Subcutaneous abdominal adipose tissue (tissue), 5 donors: ENCODE data around the gene RTRAF.

Experiments used
- H3K27ac ChIP-seq: one replicate; pipeline ENCODE4 v1.7.0; 2013; ENCODE audit warnings: low read depth, mild to moderate bottlenecking, inconsistent platforms, low read length, moderate library complexity
- H3K27me3 ChIP-seq, 5 donors: one replicate each; pipeline ENCODE4 v1.7.0; 2013; ENCODE audit warnings: low read length in 5 of 5, inconsistent platforms in 1 of 5; ENCODE audit not compliant: control insufficient read depth in 5 of 5, insufficient read depth in 4 of 5
- H3K36me3 ChIP-seq, 5 donors: one replicate each; pipeline ENCODE4 v1.7.0; 2013; ENCODE audit warnings: low read length in 5 of 5; ENCODE audit not compliant: control insufficient read depth in 5 of 5, insufficient read depth in 5 of 5
- H3K4me1 ChIP-seq, 5 donors: one replicate each; pipeline ENCODE4 v1.7.0; 2013; ENCODE audit warnings: low read length in 5 of 5, mild to moderate bottlenecking in 3 of 5, moderate library complexity in 1 of 5; ENCODE audit not compliant: control insufficient read depth in 5 of 5, insufficient read depth in 5 of 5
- H3K4me3 ChIP-seq, 5 donors: one replicate each; pipeline ENCODE4 v1.7.0; 2013; ENCODE audit warnings: low read length in 5 of 5, low read depth in 1 of 5
- H3K9ac ChIP-seq, 5 donors: one replicate each; pipeline ENCODE4 v1.7.0; 2013; ENCODE audit warnings: low read length in 5 of 5, mild to moderate bottlenecking in 4 of 5, moderate library complexity in 3 of 5
- H3K9me3 ChIP-seq, 5 donors: one replicate each; pipeline ENCODE4 v1.7.0; 2013; ENCODE audit warnings: low read length in 5 of 5; ENCODE audit not compliant: control insufficient read depth in 5 of 5
- donor health status: healthy.
- donor health status: healthy.
- donor health status: healthy.
- donor health status: healthy.
- donor health status: healthy.

The RTRAF gene

DNA sequence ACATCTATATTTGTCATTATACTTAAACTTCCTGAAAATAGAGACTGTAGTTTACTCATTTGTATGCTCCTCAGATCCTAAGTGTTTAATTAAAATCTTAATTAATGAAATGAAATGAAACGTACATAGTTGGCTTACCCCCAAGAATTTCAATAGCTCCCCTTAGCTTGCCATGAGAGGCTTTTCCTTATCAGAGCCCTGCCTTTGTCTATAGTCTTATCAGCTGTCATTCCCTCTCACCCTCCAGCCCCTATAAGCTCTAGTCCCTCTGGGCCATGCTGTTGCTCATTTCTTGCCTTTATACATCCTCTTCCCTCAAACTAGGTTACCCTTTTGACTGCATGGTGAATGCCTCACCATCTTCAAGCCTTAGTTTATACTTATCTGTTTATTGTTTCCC is 1.1 kb upstream of the RTRAF start:
- Histone ChIP-seq H3K9ac (peak overlapping the region in 1 of 5 donors; percentile 96), H3K27ac (no peak overlapping the region), H3K36me3 (peaks cover 5 to 13% (median 8%) of the 10 kb centered on the region in 5 donors), H3K9me3 (no peaks in the 10 kb centered on the region), H3K4me3 (no peak overlapping the region), H3K27me3 (no peaks in the 10 kb centered on the region), H3K4me1 (peaks cover 0 to 16% (median 15%) of the 10 kb centered on the region in 5 donors)

DNA sequence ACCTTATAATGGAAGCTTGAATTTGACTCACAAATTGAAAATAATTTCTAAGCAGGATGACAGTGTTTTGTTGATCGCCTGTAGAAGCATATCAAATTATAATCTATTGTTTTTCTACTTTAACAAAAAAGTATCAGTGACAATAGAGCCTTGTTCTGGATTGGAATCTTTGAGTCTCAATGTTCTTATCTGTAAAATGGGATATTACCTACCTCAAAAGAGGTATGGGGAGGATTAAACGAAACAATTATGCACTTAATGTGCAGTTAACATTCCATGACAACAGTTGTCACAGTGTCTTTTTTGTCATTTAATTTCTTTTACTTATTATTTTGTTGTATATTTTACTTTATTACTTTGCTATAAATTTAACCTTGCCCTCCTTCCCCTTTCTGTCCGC is 1.1 kb downstream of the RTRAF start:
- Histone ChIP-seq H3K4me1 (peaks cover 0 to 21% (median 15%) of the 10 kb centered on the region in 5 donors), H3K4me3 (peak overlapping the region; percentile 75 to 95 (median 84)), H3K27ac (peak overlapping the region; percentile 47), H3K36me3 (peaks cover 13 to 27% (median 26%) of the 10 kb centered on the region in 5 donors), H3K9ac (peak overlapping the region in 4 of 5 donors; percentile 69 to 96 (median 84)), H3K9me3 (no peaks in the 10 kb centered on the region), H3K27me3 (no peaks in the 10 kb centered on the region)

DNA sequence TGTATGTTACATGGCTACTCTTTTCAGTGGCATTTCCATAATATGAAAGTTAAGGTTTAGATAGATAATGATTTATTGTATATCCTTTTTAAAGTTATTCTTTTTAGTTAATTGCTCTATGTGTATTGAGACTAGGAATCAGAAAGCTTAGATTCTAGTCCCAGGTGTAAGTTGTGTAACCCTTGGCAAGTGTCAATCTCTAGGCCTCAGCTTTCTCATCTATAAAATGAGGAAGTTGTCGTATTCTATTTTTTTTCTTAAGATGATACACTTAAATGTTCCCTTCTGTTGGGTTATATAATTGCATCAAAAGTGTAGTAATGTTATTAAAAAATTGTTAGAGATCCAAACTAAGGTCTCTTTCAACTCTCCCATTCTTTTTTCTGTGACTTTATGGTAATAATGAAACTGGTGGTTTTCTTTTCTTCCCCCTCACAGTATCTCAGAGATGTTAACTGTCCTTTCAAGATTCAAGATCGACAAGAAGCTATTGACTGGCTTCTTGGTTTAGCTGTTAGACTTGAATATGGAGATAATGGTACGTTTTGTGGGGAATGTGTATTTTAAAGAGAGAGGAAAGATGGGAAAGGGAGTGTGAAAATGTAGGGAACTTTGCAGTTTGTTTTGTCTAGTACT is 4.1 kb downstream of the RTRAF start:
- Histone ChIP-seq H3K27me3 (no peaks in the 10 kb centered on the region), H3K36me3 (peaks cover 14 to 33% (median 27%) of the 10 kb centered on the region in 5 donors), H3K4me3 (no peak overlapping the region), H3K4me1 (peaks cover 0 to 21% (median 15%) of the 10 kb centered on the region in 5 donors), H3K9me3 (no peaks in the 10 kb centered on the region), H3K27ac (no peak overlapping the region), H3K9ac (peak overlapping the region in 1 of 5 donors; percentile 8)

DNA sequence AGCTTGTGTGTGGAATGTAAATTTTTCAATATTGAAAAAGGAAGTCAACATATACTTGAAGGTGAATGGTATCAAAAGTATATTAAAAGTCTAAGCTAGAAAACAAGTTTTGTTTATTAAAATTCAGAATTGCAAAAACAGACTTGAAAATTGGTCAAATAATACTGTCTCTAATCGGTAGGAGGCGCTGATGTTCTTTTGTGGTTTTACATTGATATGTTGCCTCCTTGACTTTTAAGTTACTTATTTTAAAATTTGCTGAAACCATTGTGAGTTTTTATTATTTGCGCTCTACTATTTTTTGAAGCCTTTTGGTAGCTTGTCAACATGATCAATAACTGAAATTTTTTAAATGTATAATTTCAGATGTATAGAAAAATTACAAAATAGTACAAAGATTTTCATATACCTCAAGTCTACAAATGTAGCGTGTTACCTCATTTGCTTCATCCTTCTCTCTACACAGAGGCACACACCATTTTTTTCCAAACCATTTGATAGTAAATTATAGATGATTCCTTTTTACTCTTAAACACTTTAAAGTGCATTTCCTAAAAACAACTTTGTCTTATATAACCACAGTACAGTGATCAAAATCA is 6.9 kb downstream of the RTRAF start:
- peaks cover 22 to 57% (median 32%) of the 10 kb centered on the region in 5 donors for H3K36me3 ChIP-seq
- H3K9me3 ChIP-seq: no peaks in the 10 kb centered on the region
- H3K4me1 ChIP-seq: peaks cover 0 to 6% (median 0%) of the 10 kb centered on the region in 5 donors
- no peak overlapping the region for H3K27ac ChIP-seq
- H3K27me3 ChIP-seq: no peaks in the 10 kb centered on the region
- H3K9ac ChIP-seq: no peak overlapping the region
- H3K4me3 ChIP-seq: no peak overlapping the region

DNA sequence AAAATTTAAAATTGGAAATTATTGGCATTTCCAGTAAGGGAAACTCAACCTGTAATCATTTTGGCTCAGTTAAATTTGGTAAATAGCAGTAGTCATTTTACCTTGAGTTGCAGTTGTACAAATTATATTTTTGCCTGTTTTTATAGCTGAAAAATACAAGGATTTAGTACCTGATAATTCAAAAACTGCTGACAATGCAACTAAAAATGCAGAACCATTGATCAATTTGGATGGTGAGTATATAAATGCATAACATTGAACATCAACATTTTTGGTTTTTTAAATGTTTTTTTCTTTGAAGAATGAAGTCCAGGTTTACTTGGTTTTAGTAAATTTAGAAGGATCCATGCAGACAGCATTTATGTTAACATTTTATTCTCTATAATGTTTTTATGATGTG is 9.0 kb downstream of the RTRAF start:
- peaks cover 34 to 66% (median 43%) of the 10 kb centered on the region in 5 donors for H3K36me3 ChIP-seq
- H3K9ac ChIP-seq: no peak overlapping the region
- no peak overlapping the region for H3K27ac ChIP-seq
- H3K4me1 ChIP-seq: peaks cover 0 to 21% (median 6%) of the 10 kb centered on the region in 5 donors
- H3K9me3 ChIP-seq: no peaks in the 10 kb centered on the region
- no peaks in the 10 kb centered on the region for H3K27me3 ChIP-seq
- no peak overlapping the region for H3K4me3 ChIP-seq

DNA sequence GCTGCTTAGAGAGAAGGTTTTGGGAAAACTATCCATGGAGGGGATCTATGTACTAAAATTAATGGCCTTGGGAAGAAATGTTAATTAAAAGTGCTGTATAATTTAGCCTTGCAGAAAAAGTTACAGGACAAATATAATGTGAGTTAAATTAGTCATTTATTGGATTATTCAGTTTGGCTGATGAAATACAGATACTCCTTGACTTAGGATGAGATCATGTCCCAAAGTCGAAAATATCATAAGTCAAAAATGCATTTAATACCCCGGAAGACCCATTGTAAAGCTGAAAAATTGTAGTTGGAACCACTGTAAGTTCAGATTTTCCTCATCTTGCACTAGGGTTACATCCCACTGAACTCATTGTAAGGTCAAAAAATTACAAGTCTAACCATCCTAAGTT is 9.7 kb downstream of the RTRAF start:
- peaks cover 39 to 69% (median 44%) of the 10 kb centered on the region in 5 donors for H3K36me3 ChIP-seq
- peaks cover 0 to 26% (median 10%) of the 10 kb centered on the region in 5 donors for H3K4me1 ChIP-seq
- H3K9ac ChIP-seq: no peak overlapping the region
- H3K9me3 ChIP-seq: no peaks in the 10 kb centered on the region
- H3K4me3 ChIP-seq: no peak overlapping the region
- H3K27me3 ChIP-seq: no peaks in the 10 kb centered on the region
- no peak overlapping the region for H3K27ac ChIP-seq

DNA sequence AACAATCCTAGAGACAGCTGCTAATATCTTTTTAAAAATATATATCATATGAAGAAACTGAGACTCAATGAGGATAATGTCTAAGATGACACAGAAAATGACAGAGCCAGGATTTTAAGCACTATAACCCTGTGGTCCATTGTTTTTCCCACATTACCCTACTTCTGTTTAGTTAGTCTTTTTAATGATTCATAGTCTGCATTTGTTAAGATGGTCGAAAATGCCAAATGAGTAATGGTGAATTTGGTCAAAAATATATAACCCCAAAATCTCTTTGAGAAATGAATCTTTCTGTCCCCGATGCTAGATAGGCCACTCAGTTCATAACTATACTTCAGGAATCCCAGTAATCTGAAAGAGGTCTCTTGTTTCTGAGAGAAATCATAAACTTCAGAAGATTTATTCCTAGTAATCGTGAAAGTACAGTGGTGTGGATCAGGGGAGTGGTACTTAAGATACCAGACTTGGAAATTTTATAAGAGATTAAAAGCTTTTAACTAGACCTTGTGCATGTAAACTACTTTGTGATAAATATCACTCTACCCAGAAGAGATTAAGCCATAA is 10.8 kb downstream of the RTRAF start:
- no peak overlapping the region for H3K27ac ChIP-seq
- H3K4me3 ChIP-seq: no peak overlapping the region
- H3K9me3 ChIP-seq: no peaks in the 10 kb centered on the region
- H3K27me3 ChIP-seq: no peaks in the 10 kb centered on the region
- H3K36me3 ChIP-seq: peaks cover 40 to 69% (median 48%) of the 10 kb centered on the region in 5 donors
- peaks cover 0 to 26% (median 10%) of the 10 kb centered on the region in 5 donors for H3K4me1 ChIP-seq
- no peak overlapping the region for H3K9ac ChIP-seq

DNA sequence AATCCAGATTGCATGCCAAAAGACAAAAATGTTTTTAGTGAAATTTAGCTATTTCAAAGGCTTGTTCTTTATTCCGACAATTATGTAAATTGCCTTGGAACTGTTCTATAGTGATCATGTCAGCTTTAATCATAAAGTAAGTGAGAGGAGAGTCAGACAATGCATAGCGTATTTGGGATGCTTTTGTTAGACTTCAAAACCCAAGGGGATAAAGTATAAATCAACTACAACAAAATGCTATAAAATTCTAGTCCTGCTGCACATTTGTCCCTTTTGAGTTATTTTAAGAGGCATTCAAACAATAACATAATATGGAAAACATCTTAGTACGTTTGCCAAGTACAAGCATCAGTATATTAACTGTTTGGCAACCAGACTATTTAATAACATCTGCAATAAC is 11.3 kb downstream of the RTRAF start:
- Histone ChIP-seq H3K9ac (no peak overlapping the region), H3K27me3 (no peaks in the 10 kb centered on the region), H3K4me3 (no peak overlapping the region), H3K27ac (no peak overlapping the region), H3K4me1 (peaks cover 0 to 26% (median 10%) of the 10 kb centered on the region in 5 donors), H3K36me3 (peaks cover 41 to 69% (median 49%) of the 10 kb centered on the region in 5 donors), H3K9me3 (no peaks in the 10 kb centered on the region)

DNA sequence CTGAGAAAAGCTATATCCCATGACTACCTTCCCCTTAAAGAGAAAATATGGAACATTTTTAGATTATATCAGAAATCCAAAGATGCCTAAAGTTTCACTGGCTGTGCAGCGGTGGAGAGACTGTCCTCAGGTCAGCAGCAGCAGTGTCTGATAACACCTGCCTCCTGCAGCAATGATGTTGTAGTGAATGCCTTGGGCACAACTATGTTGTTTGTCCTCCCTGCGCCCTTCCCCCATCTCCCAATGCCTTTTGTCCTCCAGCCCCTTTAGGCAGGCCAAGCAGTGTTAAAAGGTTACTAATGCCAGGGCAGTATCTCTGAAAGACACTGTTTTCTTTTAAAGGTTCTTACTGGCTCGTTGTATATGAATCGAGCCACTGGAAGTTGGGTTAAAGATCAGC is 13.2 kb downstream of the RTRAF start:
- no peaks in the 10 kb centered on the region for H3K27me3 ChIP-seq
- H3K36me3 ChIP-seq: peaks cover 58 to 86% (median 63%) of the 10 kb centered on the region in 5 donors
- H3K9me3 ChIP-seq: no peaks in the 10 kb centered on the region
- H3K9ac ChIP-seq: no peak overlapping the region
- no peak overlapping the region for H3K4me3 ChIP-seq
- H3K4me1 ChIP-seq: peaks cover 0 to 26% (median 10%) of the 10 kb centered on the region in 5 donors
- peak overlapping the region; percentile 12 for H3K27ac ChIP-seq

DNA sequence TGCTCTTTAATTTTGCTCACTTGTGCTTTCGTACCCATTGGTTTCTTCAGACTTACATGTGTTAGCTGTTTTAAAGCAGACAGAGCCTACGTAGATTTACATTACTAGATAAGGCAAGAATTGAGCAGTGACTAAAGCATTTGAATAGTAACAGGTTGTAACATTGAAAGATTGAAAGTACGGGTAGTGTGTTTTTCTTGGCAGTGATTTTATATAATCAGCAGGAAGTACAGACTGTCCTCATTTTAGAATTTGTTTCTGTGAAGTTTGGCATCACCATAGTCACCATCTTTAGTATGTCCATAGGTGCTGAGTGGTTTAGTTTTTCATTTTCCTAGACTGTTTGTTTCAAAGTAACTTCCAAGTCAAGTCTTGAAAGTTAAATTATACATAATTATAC is 14.0 kb downstream of the RTRAF start:
- Histone ChIP-seq H3K4me3 (no peak overlapping the region), H3K36me3 (peaks cover 66 to 87% (median 70%) of the 10 kb centered on the region in 5 donors), H3K27ac (peak overlapping the region; percentile 12), H3K9me3 (no peaks in the 10 kb centered on the region), H3K4me1 (peaks cover 0 to 26% (median 10%) of the 10 kb centered on the region in 5 donors), H3K27me3 (no peaks in the 10 kb centered on the region), H3K9ac (no peak overlapping the region)
